ENCODE results near the gene PPP2R2D. TPM values are rescaled to one million over a fixed set of nuclear protein-coding genes. Genes with fewer than 3 reads are reported as not detected.
"Not testable (repeated sequence)": the region's sequence is repeated elsewhere in the genome, so short reads cannot be mapped to it uniquely, and the experiment has no call there.

Gene PPP2R2D
- total and polyA plus RNA-seq, 9 donors: 26.7 to 62.9 (median 42.0) TPM

- Histone ChIP-seq H3K36me3 (no peaks in the 10 kb centered on the region), H3K9me3 (no peaks in the 10 kb centered on the region), H3K4me3 (no peak overlapping the region), H3K27ac (no peak overlapping the region), H3K4me1 (ENCODE audit: insufficient read depth) (peaks cover 8% of the 10 kb centered on the region), H3K27me3 (no peaks in the 10 kb centered on the region)
- 68 to 76% (median 73%) methylated on average over 6 of the region's 6 CpGs for WGBS, 3 donors
- intact Hi-C loops (cut with DNase I): loop anchor here in 2 of 4 donors (5.0 to 10.0 kb wide), 2 partner anchors 79 to 81 kb away; partner anchors contain the start of gene PPP2R2D (in 2 of the 2)
- DNase-seq: no peak
- TF ChIP-seq CTCF (IDR thresholded peaks at IDR 0.05) (no peak), EP300 (IDR thresholded peaks at IDR 0.05) (no peak)
These were observed 83.0 kb downstream of the PPP2R2D start for GRCh38 chr10:131983780-131984179.

GRCh38 chr10:131986851-131987250 is 86.0 kb downstream of the PPP2R2D start:
- H3K4me1 ChIP-seq (ENCODE audit: insufficient read depth); H3K36me3 ChIP-seq; H3K9me3 ChIP-seq; H3K27ac ChIP-seq; H3K4me3 ChIP-seq; H3K27me3 ChIP-seq; DNase-seq: not testable (repeated sequence)
- intact Hi-C loops (cut with DNase I): loop anchor here in 1 of 4 donors (10.0 kb wide), 1 partner anchor 82 kb away; the partner anchor contains the start of gene PPP2R2D
- WGBS, 3 donors: 95 to 98% (median 96%) methylated on average over 7 of the region's 7 CpGs

- not testable (repeated sequence) for H3K4me3 ChIP-seq; H3K4me1 ChIP-seq (ENCODE audit: insufficient read depth); H3K27ac ChIP-seq; H3K27me3 ChIP-seq; H3K36me3 ChIP-seq; DNase-seq; H3K9me3 ChIP-seq
- 93 to 96% (median 94%) methylated on average over 4 to 5 of the region's 5 CpGs for WGBS, 3 donors
- intact Hi-C loops (cut with DNase I): loop anchor here in 1 of 4 donors (10.0 kb wide), 1 partner anchor 82 kb away; the partner anchor contains the start of gene PPP2R2D
These were observed 86.5 kb downstream of the PPP2R2D start for GRCh38 chr10:131987301-131987700.

- intact Hi-C loops (cut with DNase I): loop anchor here in 1 of 4 donors (10.0 kb wide), 1 partner anchor 83 kb away; the partner anchor contains the start of gene PPP2R2D
- not testable (repeated sequence) for H3K27me3 ChIP-seq; H3K36me3 ChIP-seq; H3K27ac ChIP-seq; DNase-seq; H3K4me3 ChIP-seq; H3K9me3 ChIP-seq; H3K4me1 ChIP-seq (ENCODE audit: insufficient read depth)
- 93 to 96% (median 94%) methylated on average over 2 to 3 of the region's 3 CpGs for WGBS, 3 donors
These were observed 87.0 kb downstream of the PPP2R2D start for GRCh38 chr10:131987786-131988185.

- WGBS, 3 donors: 93 to 95% (median 94%) methylated on average over 3 of the region's 3 CpGs
- no peaks in the 10 kb centered on the region for H3K27me3 ChIP-seq
These were observed 90.9 kb downstream of the PPP2R2D start for GRCh38 chr10:131991726-131992125.

More at GRCh38 chr10:131991726-131992125, 90.9 kb downstream of the PPP2R2D start:
- Histone ChIP-seq H3K27ac (no peak overlapping the region), H3K4me1 (ENCODE audit: insufficient read depth) (peaks cover 9% of the 10 kb centered on the region), H3K9me3 (no peaks in the 10 kb centered on the region), H3K36me3 (no peaks in the 10 kb centered on the region), H3K4me3 (no peak overlapping the region)
- TF ChIP-seq EP300 (IDR thresholded peaks at IDR 0.05) (no peak), POLR2A (IDR thresholded peaks at IDR 0.05) (no peak), CTCF (IDR thresholded peaks at IDR 0.05) (no peak)
- intact Hi-C loops (cut with DNase I): no loop called here
- no peak for DNase-seq
